Breast epithelium (tissue), 4 donors: ENCODE measurements around the gene EIF3J. TPM values are rescaled to one million over a fixed set of nuclear protein-coding genes. Genes with fewer than 3 reads are reported as not detected.

Experiments used
- DNase-seq, 2 donors: peaks; one replicate each; pipeline ENCODE4 v3.0.0-alpha.2; 2019; ENCODE audit warnings: low spot score in 2 of 2
- H3K27ac ChIP-seq, 2 donors: fragments of 200-600 bp; sonication (generic) in 1 of 2; one replicate each; pipeline ENCODE4 v1.5.1; 2016 to 2019; ENCODE audit warnings: mild to moderate bottlenecking in 1 of 2
- H3K27me3 ChIP-seq, 2 donors: fragments of 200-600 bp; sonication (generic) in 1 of 2; one replicate each; pipeline versions ENCODE4 v1.5.1 to v1.6.0; 2017 to 2019; ENCODE audit warnings: control low read depth in 1 of 2, mild to moderate bottlenecking in 1 of 2
- H3K36me3 ChIP-seq: fragments of 200-600 bp; one replicate; pipeline ENCODE4 v1.5.1; 2019
- H3K4me1 ChIP-seq, 2 donors: fragments of 200-600 bp; sonication (generic); one replicate each; pipeline ENCODE4 v1.5.1; 2016 to 2019; ENCODE audit warnings: control low read depth in 1 of 2
- H3K4me3 ChIP-seq, 3 donors: fragments of 200-600 bp; sonication (generic); 1 replicate in 2 of 3; 2 replicates in 1 of 3; pipeline ENCODE4 v1.5.1; 2016 to 2019; ENCODE audit warnings: mild to moderate bottlenecking in 3 of 3, moderate library complexity in 2 of 3
- H3K9me3 ChIP-seq, 2 donors: fragments of 200-600 bp; sonication (generic) in 1 of 2; one replicate each; pipeline ENCODE4 v1.5.1; 2016 to 2019; ENCODE audit warnings: control low read depth in 1 of 2
- POLR2A ChIP-seq: fragments of 450-650 bp; IDR thresholded peaks from one replicate; pipeline ENCODE4 v1.6.1; 2016; ENCODE audit warnings: antibody characterized with exemption, mild to moderate bottlenecking, moderate library complexity
- POLR2AphosphoS5 ChIP-seq, 3 donors: sonication (generic); formaldehyde crosslinking; IDR thresholded peaks; one replicate each; pipeline ENCODE4 v1.6.1; 2017; ENCODE audit warnings: antibody characterized with exemption in 3 of 3
- intact Hi-C: fragments of 100-400 bp; cut with DNase I; formaldehyde crosslinking; loops from one replicate; pipeline ENCODE4 v1.15.1; 2023; ENCODE audit warnings: low total_unique reads
- total RNA-seq, 3 donors: library from RNA; depleted of rRNA; stranded (reverse); fragments of >200 nt; gene quantifications; one replicate each; pipeline ENCODE4 v1.1.0, GENCODE V29; 2016
- TF ChIP-seq, protein P1 (sequence below), 3 donors: fragments of 450-650 bp; IDR thresholded peaks; one replicate each; pipeline ENCODE4 v1.5.1; 2016 to 2017; ENCODE audit warnings: antibody characterized with exemption in 3 of 3, mild to moderate bottlenecking in 3 of 3, moderate library complexity in 3 of 3

The EIF3J gene
- total RNA-seq, 3 donors from 2014 or later = 46.6 to 82.0 (median 68.2) TPM

DNA sequence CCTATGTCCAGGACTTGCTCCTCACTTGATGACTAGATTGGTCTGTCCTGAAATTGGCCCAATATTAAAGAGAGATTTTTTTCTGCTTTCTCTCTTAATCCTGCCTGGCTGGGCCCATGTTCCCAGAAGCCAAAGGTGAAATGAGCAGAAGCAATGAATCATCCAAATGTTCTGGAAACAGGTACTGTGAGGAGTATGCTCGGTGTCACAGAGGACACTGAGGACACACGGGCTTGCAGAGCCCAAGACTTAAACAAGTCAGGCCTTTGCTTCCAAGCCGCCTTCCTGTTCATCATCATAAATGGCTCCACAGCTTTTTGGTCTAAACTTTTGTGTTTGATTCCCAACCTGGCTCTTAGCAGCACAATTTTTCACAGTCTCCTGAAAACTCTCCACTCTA lies 31.4 kb downstream of the EIF3J start:
- Histone ChIP-seq H3K9me3 (peaks cover 11 to 15% of the 10 kb centered on the region in 2 donors), H3K36me3 (peaks cover 34% of the 10 kb centered on the region), H3K4me3 (no peak overlapping the region), H3K4me1 (no peaks in the 10 kb centered on the region), H3K27ac (no peak overlapping the region), H3K27me3 (no peaks in the 10 kb centered on the region)
- intact Hi-C loops = no loop called here
- DNase-seq = no peak
- TF ChIP-seq, protein P1, sequence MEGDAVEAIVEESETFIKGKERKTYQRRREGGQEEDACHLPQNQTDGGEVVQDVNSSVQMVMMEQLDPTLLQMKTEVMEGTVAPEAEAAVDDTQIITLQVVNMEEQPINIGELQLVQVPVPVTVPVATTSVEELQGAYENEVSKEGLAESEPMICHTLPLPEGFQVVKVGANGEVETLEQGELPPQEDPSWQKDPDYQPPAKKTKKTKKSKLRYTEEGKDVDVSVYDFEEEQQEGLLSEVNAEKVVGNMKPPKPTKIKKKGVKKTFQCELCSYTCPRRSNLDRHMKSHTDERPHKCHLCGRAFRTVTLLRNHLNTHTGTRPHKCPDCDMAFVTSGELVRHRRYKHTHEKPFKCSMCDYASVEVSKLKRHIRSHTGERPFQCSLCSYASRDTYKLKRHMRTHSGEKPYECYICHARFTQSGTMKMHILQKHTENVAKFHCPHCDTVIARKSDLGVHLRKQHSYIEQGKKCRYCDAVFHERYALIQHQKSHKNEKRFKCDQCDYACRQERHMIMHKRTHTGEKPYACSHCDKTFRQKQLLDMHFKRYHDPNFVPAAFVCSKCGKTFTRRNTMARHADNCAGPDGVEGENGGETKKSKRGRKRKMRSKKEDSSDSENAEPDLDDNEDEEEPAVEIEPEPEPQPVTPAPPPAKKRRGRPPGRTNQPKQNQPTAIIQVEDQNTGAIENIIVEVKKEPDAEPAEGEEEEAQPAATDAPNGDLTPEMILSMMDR (IDR thresholded peaks at IDR 0.05) = no peak
- TF ChIP-seq POLR2A (no peak), POLR2AphosphoS5 (IDR thresholded peaks at IDR 0.05) (no peak)

DNA sequence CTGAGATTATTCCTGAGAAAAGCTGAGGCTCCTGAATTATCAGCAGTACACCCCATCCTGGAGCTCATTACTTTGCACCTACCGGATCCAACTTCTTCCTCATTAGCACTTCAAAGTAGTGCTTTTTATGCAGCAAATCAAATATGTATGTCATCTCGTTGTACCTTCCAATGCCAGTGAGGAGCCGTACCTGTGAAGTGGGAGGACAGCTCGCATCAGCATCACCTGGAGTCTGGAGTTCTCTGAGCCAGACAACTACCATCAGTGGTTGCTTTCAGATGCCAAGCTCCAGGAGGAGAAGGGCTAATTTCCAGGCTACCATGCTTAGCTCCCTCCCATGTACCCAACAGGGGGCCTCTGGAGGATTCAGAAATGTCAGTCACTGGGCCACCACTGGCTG lies 32.4 kb downstream of the EIF3J start:
- Histone ChIP-seq H3K27me3 (no peaks in the 10 kb centered on the region), H3K4me3 (no peak overlapping the region), H3K36me3 (peaks cover 26% of the 10 kb centered on the region), H3K9me3 (peaks cover 11 to 15% of the 10 kb centered on the region in 2 donors), H3K4me1 (no peaks in the 10 kb centered on the region), H3K27ac (no peak overlapping the region)
- intact Hi-C loops = no loop called here
- TF ChIP-seq POLR2A (no peak), POLR2AphosphoS5 (IDR thresholded peaks at IDR 0.05) (no peak)
- TF ChIP-seq, protein P1 (IDR thresholded peaks at IDR 0.05) = no peak
- no peak for DNase-seq

DNA sequence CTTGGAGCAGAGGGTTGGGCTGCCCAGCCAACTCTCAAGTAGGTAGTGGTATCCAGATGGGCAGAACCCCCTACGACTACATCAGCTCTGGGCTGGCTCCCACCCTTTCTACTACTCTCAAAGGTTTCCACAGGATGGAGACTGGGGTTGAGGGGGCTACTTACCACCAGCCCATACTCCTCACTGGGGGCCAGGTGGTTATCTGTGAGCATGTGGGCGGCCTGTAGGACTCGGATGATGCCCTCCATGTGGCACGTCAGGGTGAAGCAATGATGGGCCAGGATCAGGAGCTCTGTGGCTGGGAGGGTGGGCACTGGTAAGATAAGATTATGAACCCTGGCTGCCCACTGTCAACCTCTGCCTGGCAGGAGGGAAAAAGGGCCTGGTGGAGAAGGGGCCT lies 33.4 kb downstream of the EIF3J start:
- no peaks in the 10 kb centered on the region for H3K4me1 ChIP-seq
- no peak for DNase-seq
- peaks cover 8% of the 10 kb centered on the region in 2 donors for H3K9me3 ChIP-seq
- intact Hi-C loops = no loop called here
- H3K27me3 ChIP-seq = no peaks in the 10 kb centered on the region
- H3K4me3 ChIP-seq = no peak overlapping the region
- H3K36me3 ChIP-seq = peaks cover 16% of the 10 kb centered on the region
- H3K27ac ChIP-seq = no peak overlapping the region
- TF ChIP-seq, protein P1 (IDR thresholded peaks at IDR 0.05) = no peak
- TF ChIP-seq POLR2AphosphoS5 (IDR thresholded peaks at IDR 0.05) (no peak), POLR2A (no peak)

DNA sequence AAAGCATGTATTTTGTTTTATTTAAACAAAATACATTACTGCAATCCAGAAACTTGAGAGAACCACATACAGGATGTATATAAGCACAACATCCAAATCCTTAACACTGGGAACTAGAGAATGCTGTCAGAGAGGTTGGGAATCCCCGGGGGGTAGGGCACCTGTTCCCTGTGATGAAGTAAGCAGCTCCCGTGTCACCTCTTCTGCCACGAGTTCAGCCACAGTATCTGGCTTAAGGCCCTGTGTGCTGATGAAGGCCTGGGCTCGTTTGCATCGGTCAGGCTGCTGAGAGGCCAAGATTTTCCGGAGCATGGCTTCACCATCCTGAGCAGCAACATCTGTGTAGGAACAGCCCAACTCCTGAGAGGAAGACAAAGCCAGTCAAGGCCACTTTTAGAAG lies 36.4 kb downstream of the EIF3J start:
- intact Hi-C loops = no loop called here
- TF ChIP-seq POLR2AphosphoS5 (IDR thresholded peaks at IDR 0.05) = no peak
- TF ChIP-seq POLR2A = no peak
- TF ChIP-seq, protein P1 (IDR thresholded peaks at IDR 0.05) = no peak
- H3K9me3 ChIP-seq = no peaks in the 10 kb centered on the region
- H3K27ac ChIP-seq = no peak overlapping the region
- H3K4me1 ChIP-seq = no peaks in the 10 kb centered on the region
- DNase-seq = no peak
- H3K36me3 ChIP-seq = no peaks in the 10 kb centered on the region
- no peak overlapping the region for H3K4me3 ChIP-seq
- no peaks in the 10 kb centered on the region for H3K27me3 ChIP-seq

- intact Hi-C loops = no loop called here
- H3K9me3 ChIP-seq = no peaks in the 10 kb centered on the region
- no peaks in the 10 kb centered on the region for H3K4me1 ChIP-seq
- H3K27me3 ChIP-seq = no peaks in the 10 kb centered on the region
- H3K4me3 ChIP-seq = no peak overlapping the region
- DNase-seq = no peak
- TF ChIP-seq POLR2AphosphoS5 (IDR thresholded peaks at IDR 0.05) (no peak), POLR2A (no peak)
- TF ChIP-seq, protein P1 (IDR thresholded peaks at IDR 0.05) = no peak
- no peak overlapping the region for H3K27ac ChIP-seq
- H3K36me3 ChIP-seq = peaks cover 3% of the 10 kb centered on the region
These were observed 37.8 kb downstream of the EIF3J start for GRCh38 chr15:44574734-44575133.
